K562 (cell line): ENCODE results near the gene CLEC3B.

Experiments used
- EZH2 ChIP-seq: IDR thresholded peaks from 2 replicates; pipeline ENCODE4 v1.6.1; 2012; ENCODE audit warnings: low read depth, mild to moderate bottlenecking, inconsistent platforms, low read length, borderline replicate concordance
- KLF13 ChIP-seq: fragments of 450-650 bp; IDR thresholded peaks from 2 replicates; pipeline ENCODE4 v1.6.1; 2016; ENCODE audit warnings: missing genetic modification characterization, low read depth, mild to moderate bottlenecking, missing compliant biosample characterization, moderate library complexity, borderline replicate concordance
- NR3C1 ChIP-seq: sonication (generic); formaldehyde crosslinking; IDR thresholded peaks from 2 replicates; pipeline ENCODE4 v1.8.1; 2022; ENCODE audit warnings: missing genetic modification reagents
- SAFB ChIP-seq: fragments of 200-400 bp; formaldehyde crosslinking; IDR thresholded peaks from 2 replicates; pipeline ENCODE4 v1.6.1; 2017; ENCODE audit warnings: low read depth, low read length, borderline replicate concordance
- TRIM24 ChIP-seq, 2 experiments: fragments of 450-650 bp; IDR thresholded peaks; 2 replicates each; pipeline ENCODE4 v1.6.1; 2016
- ZC3H11A ChIP-seq: IDR thresholded peaks from 2 replicates; pipeline ENCODE4 v1.6.1; 2012; ENCODE audit warnings: low read depth, low read length, improper control_type of control experiment
- ZNF12 ChIP-seq: sonication (generic); formaldehyde crosslinking; IDR thresholded peaks from 2 replicates; pipeline ENCODE4 v1.4.0; 2020; ENCODE audit warnings: mild to moderate bottlenecking, missing genetic modification reagents
- ZNF274 ChIP-seq: IDR thresholded peaks from 2 replicates; pipeline ENCODE4 v1.6.1; 2011; ENCODE audit warnings: low read depth, mild to moderate bottlenecking, low read length, moderate library complexity, borderline replicate concordance
- TF ChIP-seq, protein P1 (sequence below): fragments of 200-800 bp; sonication (Bioruptor generic); IDR thresholded peaks from 2 replicates; pipeline ENCODE4 v1.6.1; 2017; ENCODE audit warnings: missing genetic modification characterization, missing compliant biosample characterization
- TF ChIP-seq, protein P2 (sequence below): fragments of 250-450 bp; sonication (Bioruptor Pico); IDR thresholded peaks from 2 replicates; pipeline ENCODE4 v1.4.0; 2020; ENCODE audit warnings: mild to moderate bottlenecking, moderate library complexity
- TF ChIP-seq, protein P3 (sequence below), 3 experiments: IDR thresholded peaks in 2 of 3; conservative IDR thresholded peaks in 1 of 3; 2 replicates each; pipeline ENCODE4 v1.5.1; 2011 to 2012; ENCODE audit warnings: low read length in 3 of 3, mild to moderate bottlenecking in 3 of 3, control low read depth in 2 of 3, improper control_type of control experiment in 1 of 3, inconsistent platforms in 1 of 3, low read depth in 1 of 3, mixed read lengths in 1 of 3, moderate library complexity in 1 of 3; ENCODE audit not compliant: insufficient read depth in 2 of 3

- TF ChIP-seq ZC3H11A (no peak), SAFB (no peak), ZNF12 (CRISPR knock-in tag) (no peak), KLF13 (tag) (no peak), NR3C1 (CRISPR knock-in tag) (no peak), EZH2 (no peak), ZNF274 (no peak), TRIM24 (IDR thresholded peaks at IDR 0.05) (no peak)
- TF ChIP-seq, protein P1, sequence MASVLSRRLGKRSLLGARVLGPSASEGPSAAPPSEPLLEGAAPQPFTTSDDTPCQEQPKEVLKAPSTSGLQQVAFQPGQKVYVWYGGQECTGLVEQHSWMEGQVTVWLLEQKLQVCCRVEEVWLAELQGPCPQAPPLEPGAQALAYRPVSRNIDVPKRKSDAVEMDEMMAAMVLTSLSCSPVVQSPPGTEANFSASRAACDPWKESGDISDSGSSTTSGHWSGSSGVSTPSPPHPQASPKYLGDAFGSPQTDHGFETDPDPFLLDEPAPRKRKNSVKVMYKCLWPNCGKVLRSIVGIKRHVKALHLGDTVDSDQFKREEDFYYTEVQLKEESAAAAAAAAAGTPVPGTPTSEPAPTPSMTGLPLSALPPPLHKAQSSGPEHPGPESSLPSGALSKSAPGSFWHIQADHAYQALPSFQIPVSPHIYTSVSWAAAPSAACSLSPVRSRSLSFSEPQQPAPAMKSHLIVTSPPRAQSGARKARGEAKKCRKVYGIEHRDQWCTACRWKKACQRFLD (CRISPR knock-in tag), result no peak
- TF ChIP-seq, protein P2, sequence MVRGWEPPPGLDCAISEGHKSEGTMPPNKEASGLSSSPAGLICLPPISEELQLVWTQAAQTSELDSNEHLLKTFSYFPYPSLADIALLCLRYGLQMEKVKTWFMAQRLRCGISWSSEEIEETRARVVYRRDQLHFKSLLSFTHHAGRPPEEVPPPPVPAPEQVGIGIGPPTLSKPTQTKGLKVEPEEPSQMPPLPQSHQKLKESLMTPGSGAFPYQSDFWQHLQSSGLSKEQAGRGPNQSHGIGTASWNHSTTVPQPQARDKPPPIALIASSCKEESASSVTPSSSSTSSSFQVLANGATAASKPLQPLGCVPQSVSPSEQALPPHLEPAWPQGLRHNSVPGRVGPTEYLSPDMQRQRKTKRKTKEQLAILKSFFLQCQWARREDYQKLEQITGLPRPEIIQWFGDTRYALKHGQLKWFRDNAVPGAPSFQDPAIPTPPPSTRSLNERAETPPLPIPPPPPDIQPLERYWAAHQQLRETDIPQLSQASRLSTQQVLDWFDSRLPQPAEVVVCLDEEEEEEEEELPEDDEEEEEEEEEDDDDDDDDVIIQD (CRISPR knock-in tag), result no peak
- TF ChIP-seq, protein P3, sequence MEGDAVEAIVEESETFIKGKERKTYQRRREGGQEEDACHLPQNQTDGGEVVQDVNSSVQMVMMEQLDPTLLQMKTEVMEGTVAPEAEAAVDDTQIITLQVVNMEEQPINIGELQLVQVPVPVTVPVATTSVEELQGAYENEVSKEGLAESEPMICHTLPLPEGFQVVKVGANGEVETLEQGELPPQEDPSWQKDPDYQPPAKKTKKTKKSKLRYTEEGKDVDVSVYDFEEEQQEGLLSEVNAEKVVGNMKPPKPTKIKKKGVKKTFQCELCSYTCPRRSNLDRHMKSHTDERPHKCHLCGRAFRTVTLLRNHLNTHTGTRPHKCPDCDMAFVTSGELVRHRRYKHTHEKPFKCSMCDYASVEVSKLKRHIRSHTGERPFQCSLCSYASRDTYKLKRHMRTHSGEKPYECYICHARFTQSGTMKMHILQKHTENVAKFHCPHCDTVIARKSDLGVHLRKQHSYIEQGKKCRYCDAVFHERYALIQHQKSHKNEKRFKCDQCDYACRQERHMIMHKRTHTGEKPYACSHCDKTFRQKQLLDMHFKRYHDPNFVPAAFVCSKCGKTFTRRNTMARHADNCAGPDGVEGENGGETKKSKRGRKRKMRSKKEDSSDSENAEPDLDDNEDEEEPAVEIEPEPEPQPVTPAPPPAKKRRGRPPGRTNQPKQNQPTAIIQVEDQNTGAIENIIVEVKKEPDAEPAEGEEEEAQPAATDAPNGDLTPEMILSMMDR (IDR thresholded peaks at IDR 0.05 in 2 of 3, conservative IDR thresholded peaks at IDR 0.05 in 1 of 3; ENCODE audit: insufficient read depth in 2 of 3, low read depth in 1 of 3, low read length in 3 of 3), result no peak
Observed at GRCh38 chr3:45021524-45022297, 4.4 kb upstream of the CLEC3B start.
